KMS-11 (cell line): Measurements from ENCODE around the gene IRF8.

ENCODE experiments used
- H2AFZ ChIP-seq: fragments of 200-600 bp; sonication (generic); 2 replicates; pipeline ENCODE4 v1.6.1; 2016; ENCODE audit warnings: antibody characterized with exemption, mixed run types, low read depth
- H3K27ac ChIP-seq: fragments of 200-600 bp; sonication (generic); 2 replicates; pipeline ENCODE4 v1.6.1; 2016; ENCODE audit warnings: mild to moderate bottlenecking, mixed run types
- H3K27me3 ChIP-seq: fragments of 200-600 bp; sonication (generic); 2 replicates; pipeline ENCODE4 v1.6.1; 2017; ENCODE audit warnings: mild to moderate bottlenecking, low read depth, mixed run types, moderate library complexity; ENCODE audit not compliant: insufficient read depth
- H3K36me3 ChIP-seq: fragments of 200-600 bp; sonication (generic); 2 replicates; pipeline ENCODE4 v1.6.1; 2017; ENCODE audit warnings: mild to moderate bottlenecking, mixed run types; ENCODE audit not compliant: insufficient read depth
- H3K4me1 ChIP-seq: fragments of 200-600 bp; sonication (generic); 2 replicates; pipeline ENCODE4 v1.6.1; 2016; ENCODE audit warnings: mild to moderate bottlenecking, low read depth, mixed run types; ENCODE audit not compliant: poor library complexity, severe bottlenecking
- H3K4me2 ChIP-seq: fragments of 200-600 bp; sonication (generic); 2 replicates; pipeline ENCODE4 v1.7.0; 2016; ENCODE audit warnings: mild to moderate bottlenecking, mixed run types
- H3K4me3 ChIP-seq: fragments of 200-600 bp; sonication (generic); IDR thresholded peaks from 2 replicates; pipeline ENCODE4 v1.6.1; 2017; ENCODE audit warnings: low read depth, low read length, mixed read lengths; ENCODE audit not compliant: insufficient read depth
- H3K79me2 ChIP-seq: fragments of 200-600 bp; sonication (generic); 2 replicates; pipeline ENCODE4 v1.6.1; 2016; ENCODE audit warnings: low read depth, mixed run types; ENCODE audit not compliant: insufficient read depth
- H3K9ac ChIP-seq: fragments of 200-600 bp; sonication (generic); 2 replicates; pipeline ENCODE4 v1.6.1; 2016; ENCODE audit warnings: mild to moderate bottlenecking, mixed run types
- H4K20me1 ChIP-seq: fragments of 200-600 bp; sonication (generic); 2 replicates; pipeline ENCODE4 v1.6.1; 2016; ENCODE audit warnings: mild to moderate bottlenecking, mixed run types; ENCODE audit not compliant: insufficient read depth
- CTCF ChIP-seq: fragments of 200-600 bp; sonication (generic); conservative IDR thresholded peaks from 2 replicates; pipeline ENCODE4 v1.6.1; 2017; ENCODE audit warnings: low read depth, mild to moderate bottlenecking, antibody characterized with exemption, low read length, moderate library complexity, mixed read lengths

The IRF8 gene

GRCh38 chr16:85898521-85899442 is at the start of gene IRF8:
Gene IRF8 (plus strand): TSS chr16:85899162. CDS start chr16:85903016, 3,854 bp downstream.
- no peak for TF ChIP-seq CTCF
- Histone ChIP-seq H3K27ac (no peak within 1 kb of the TSS), H3K4me1 (peaks cover 25% of the 10 kb centered on the region), H3K36me3 (no peaks in the 10 kb centered on the region), H3K79me2 (no peaks in the 10 kb centered on the region), H3K4me3 (no peak within 1 kb of the TSS), H3K9ac (no peak within 1 kb of the TSS), H4K20me1 (no peaks in the 10 kb centered on the region), H3K4me2 (no peak within 1 kb of the TSS), H2AFZ (no peak within 1 kb of the TSS), H3K27me3 (peaks cover 2% of the 10 kb centered on the region; the same call in 1 of the 2 replicates)

DNA sequence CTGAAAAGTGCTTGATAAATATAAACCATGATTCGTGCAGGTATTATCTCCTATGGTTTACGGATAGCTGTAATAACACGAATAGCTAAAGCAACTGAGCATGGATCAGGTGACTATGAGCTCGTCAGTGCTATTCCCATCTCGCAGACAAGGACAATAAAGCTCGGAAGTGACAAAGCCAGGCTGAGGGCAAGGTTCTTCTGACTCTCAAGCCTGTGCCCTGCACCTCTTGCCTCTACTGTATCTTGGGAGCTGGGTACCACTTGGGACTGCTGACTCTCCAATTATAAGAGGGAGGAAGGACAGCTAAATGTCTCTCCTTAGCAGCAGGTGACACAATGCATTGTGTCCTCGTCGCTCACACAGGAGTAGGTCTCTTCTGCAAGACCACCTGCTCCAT is 49.6 kb upstream of the IRF8 start:
- H3K4me3 ChIP-seq, result no peak overlapping the region
- H3K4me2 ChIP-seq, result no peak overlapping the region
- H2AFZ ChIP-seq, result no peak overlapping the region
- no peaks in the 10 kb centered on the region for H3K36me3 ChIP-seq
- no peaks in the 10 kb centered on the region for H4K20me1 ChIP-seq
- no peaks in the 10 kb centered on the region for H3K79me2 ChIP-seq
- no peak for TF ChIP-seq CTCF
- H3K9ac ChIP-seq, result no peak overlapping the region
- no peak overlapping the region for H3K27ac ChIP-seq
- no peaks in the 10 kb centered on the region for H3K4me1 ChIP-seq
- H3K27me3 ChIP-seq, result peaks cover 50% of the 10 kb centered on the region

GRCh38 chr16:85850344-85850880 is 48.5 kb upstream of the IRF8 start:
- no peaks in the 10 kb centered on the region for H3K79me2 ChIP-seq
- no peaks in the 10 kb centered on the region for H3K4me1 ChIP-seq
- no peaks in the 10 kb centered on the region for H3K36me3 ChIP-seq
- H3K9ac ChIP-seq, result no peak overlapping the region
- TF ChIP-seq CTCF, result no peak
- H3K27ac ChIP-seq, result no peak overlapping the region
- no peaks in the 10 kb centered on the region for H4K20me1 ChIP-seq
- no peak overlapping the region for H3K4me2 ChIP-seq
- no peak overlapping the region for H2AFZ ChIP-seq
- no peak overlapping the region for H3K4me3 ChIP-seq
- H3K27me3 ChIP-seq, result peaks cover 44% of the 10 kb centered on the region

GRCh38 chr16:85851034-85851785 is 47.8 kb upstream of the IRF8 start:
- Histone ChIP-seq H3K79me2 (no peaks in the 10 kb centered on the region), H3K27ac (no peak overlapping the region), H3K4me2 (no peak overlapping the region), H4K20me1 (no peaks in the 10 kb centered on the region), H2AFZ (no peak overlapping the region), H3K4me3 (no peak overlapping the region), H3K4me1 (no peaks in the 10 kb centered on the region), H3K36me3 (no peaks in the 10 kb centered on the region), H3K9ac (no peak overlapping the region), H3K27me3 (peaks cover 43% of the 10 kb centered on the region)
- TF ChIP-seq CTCF, result no peak
